GM10248 (cell line): ENCODE data around the gene FIG4.

Experiments used
- CTCF ChIA-PET: fragments of 300-600 bp; sonication (Branson Sonifier 250); formaldehyde crosslinking; extraction: SDS; loops from one replicate; lab custom pipeline; 2021; ENCODE audit warnings: antibody characterized with exemption; lab: Yijun Ruan, JAX
- POLR2A ChIA-PET: fragments of 350-650 bp; sonication (Branson Sonifier 250); formaldehyde crosslinking; extraction: SDS; loops from one replicate; lab custom pipeline; 2020; ENCODE audit warnings: antibody characterized with exemption; lab: Yijun Ruan, JAX
- DNase-seq: peaks from one replicate; pipeline ENCODE4 v3.0.0; 2012; ENCODE audit errors: extremely low spot score
- TF ChIP-seq, protein P1 (sequence below): IDR thresholded peaks from 2 replicates; pipeline ENCODE4 v1.5.1; 2012; ENCODE audit warnings: mild to moderate bottlenecking, low read depth; ENCODE audit errors: extremely low read depth, missing control alignments, control extremely low read depth

Gene FIG4

GRCh38 chr6:109808837-109809236 is 117.7 kb downstream of the FIG4 start:
- CTCF ChIA-PET = no interaction called here
- POLR2A ChIA-PET = no interaction called here
- DNase-seq = no peak
- TF ChIP-seq, protein P1, sequence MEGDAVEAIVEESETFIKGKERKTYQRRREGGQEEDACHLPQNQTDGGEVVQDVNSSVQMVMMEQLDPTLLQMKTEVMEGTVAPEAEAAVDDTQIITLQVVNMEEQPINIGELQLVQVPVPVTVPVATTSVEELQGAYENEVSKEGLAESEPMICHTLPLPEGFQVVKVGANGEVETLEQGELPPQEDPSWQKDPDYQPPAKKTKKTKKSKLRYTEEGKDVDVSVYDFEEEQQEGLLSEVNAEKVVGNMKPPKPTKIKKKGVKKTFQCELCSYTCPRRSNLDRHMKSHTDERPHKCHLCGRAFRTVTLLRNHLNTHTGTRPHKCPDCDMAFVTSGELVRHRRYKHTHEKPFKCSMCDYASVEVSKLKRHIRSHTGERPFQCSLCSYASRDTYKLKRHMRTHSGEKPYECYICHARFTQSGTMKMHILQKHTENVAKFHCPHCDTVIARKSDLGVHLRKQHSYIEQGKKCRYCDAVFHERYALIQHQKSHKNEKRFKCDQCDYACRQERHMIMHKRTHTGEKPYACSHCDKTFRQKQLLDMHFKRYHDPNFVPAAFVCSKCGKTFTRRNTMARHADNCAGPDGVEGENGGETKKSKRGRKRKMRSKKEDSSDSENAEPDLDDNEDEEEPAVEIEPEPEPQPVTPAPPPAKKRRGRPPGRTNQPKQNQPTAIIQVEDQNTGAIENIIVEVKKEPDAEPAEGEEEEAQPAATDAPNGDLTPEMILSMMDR = no peak

DNA sequence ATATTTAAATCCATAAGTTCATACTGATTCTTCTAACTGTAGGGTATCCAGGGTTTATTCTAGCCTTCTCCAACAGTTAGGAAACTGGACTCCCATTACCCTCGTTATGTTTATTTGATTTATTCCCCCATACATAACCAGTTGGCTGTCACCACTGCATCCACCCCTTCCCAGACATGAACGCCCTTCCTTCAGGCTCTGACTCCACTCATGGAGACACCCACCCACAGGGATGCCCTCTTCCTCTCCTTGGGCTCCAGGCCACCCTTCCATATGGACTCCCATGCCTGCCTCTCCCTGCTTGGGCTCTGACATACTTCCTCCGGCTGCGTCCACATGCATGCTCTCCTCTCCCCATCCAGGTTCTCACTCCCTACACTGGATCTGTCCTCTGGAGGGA is 124.0 kb downstream of the FIG4 start:
- TF ChIP-seq, protein P1 = no peak
- DNase-seq = no peak
- ChIA-PET CTCF (interaction anchor here (1.1 kb wide), 1 partner anchor 11 kb away, joined by 3 read pairs; no protein-coding TSS in a partner anchor), POLR2A (no interaction called here)

- TF ChIP-seq, protein P1 = no peak
- POLR2A ChIA-PET = no interaction called here
- CTCF ChIA-PET = no interaction called here
- DNase-seq = no peak
Observed at GRCh38 chr6:109816452-109817374, 125.6 kb downstream of the FIG4 start.

- ChIA-PET POLR2A (no interaction called here), CTCF (interaction anchor here (0.8 to 1.3 kb wide), 2 partner anchors 18 to 82 kb away, joined by 3 to 4 read pairs; no protein-coding TSS in a partner anchor)
- DNase-seq = peak; percentile 28
- TF ChIP-seq, protein P1 = no peak
Observed at GRCh38 chr6:109820706-109821350, 129.7 kb downstream of the FIG4 start.

DNA sequence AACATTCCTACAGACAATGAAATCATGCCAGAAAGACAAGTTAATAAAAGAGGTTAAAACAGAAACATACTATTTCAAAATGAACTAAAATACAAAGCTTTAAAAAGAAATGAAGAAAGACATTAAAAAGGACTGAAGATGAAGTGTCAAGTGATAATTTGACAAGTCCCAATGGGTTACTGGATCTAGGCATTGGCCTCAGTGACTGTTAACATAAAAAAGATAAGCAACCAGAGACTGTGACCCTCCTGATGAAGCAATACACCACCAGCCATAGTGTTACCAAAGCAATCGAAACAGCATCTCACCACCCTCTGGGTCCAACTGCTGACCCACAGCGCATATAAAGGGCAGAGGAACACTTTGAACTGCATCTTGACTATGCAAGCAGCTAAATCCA is 130.3 kb downstream of the FIG4 start:
- ChIA-PET CTCF (interaction anchor here (0.8 to 1.3 kb wide), 2 partner anchors 19 to 82 kb away, joined by 3 to 4 read pairs; no protein-coding TSS in a partner anchor), POLR2A (no interaction called here)
- no peak for DNase-seq
- TF ChIP-seq, protein P1 = no peak

DNA sequence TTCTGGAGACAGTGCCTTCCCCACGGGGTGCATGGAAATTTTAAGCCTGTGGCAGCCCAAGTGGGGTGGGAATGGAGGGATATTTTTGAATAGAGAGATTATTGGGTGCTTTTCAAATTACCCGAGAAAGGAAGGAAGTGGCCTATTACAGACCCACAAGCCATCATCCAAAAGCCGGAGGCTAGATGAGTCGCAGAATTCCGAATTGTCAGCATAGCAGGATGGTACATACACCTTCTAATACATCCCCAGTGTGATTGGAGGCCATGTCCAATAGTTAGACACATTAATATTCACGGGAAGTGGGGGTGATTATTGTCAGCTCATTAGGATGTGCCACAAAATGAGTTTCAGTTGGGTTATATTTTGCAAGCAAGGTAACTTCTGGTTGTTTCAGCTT is 133.0 kb downstream of the FIG4 start:
- POLR2A ChIA-PET = no interaction called here
- DNase-seq = no peak
- CTCF ChIA-PET = interaction anchor here (1.2 to 1.6 kb wide), 2 partner anchors 13 to 16 kb away, joined by 3 to 5 read pairs; no protein-coding TSS in a partner anchor
- TF ChIP-seq, protein P1 = no peak
